ENCODE results near the gene SMU1.
"Not testable (repeated sequence)": the region's sequence is repeated elsewhere in the genome, so short reads cannot be mapped to it uniquely, and the experiment has no call there.

The SMU1 gene

DNA sequence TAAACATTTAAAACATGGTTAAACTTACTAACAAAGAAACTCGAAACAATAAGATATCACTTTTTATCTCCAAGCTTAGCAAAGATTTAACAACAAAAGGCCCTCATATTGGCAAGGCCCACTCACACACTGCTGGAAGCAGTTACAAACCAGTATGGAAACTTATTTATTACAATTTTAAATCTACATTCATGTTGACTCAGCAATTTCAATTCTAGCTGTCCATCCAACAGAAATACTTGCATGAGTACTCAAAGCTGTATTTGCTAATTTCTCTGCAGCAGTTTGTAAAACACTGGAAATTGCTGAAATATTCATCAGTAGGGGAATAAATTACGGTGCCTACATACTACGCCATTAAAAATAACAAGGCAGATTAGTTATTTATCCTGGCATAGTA lies 54.2 kb downstream of the SMU1 start:
- Histone ChIP-seq H4K20me1 (peaks cover 17 to 22% (median 18%) of the 10 kb centered on the region in 11 experiments), H3K4me1 (peaks cover 30 to 37% (median 35%) of the 10 kb centered on the region in 10 experiments), H3K9ac (0 out of 22 replicates have a peak overlapping the region, but pooled peaks of 1 of the 11 experiments have one; percentile 19), H3K36me3 (peaks cover 17 to 31% (median 22%) of the 10 kb centered on the region in 11 experiments), H3K9me3 (replicated peaks in 1 of 11) (no peaks in the 10 kb centered on the region), H3K4me2 (peak overlapping the region in 5 of 11 experiments; percentile 6 to 92 (median 81); a peak in 5 of 22 replicates), H3K4me3 (no peak overlapping the region), H3K27me3 (no peaks in the 10 kb centered on the region), H3K27ac (peak overlapping the region in 2 of 11 experiments; percentile 40 to 98; a peak in 2 of 22 replicates)
- TF ChIP-seq Cebpa-rat (IDR thresholded peaks at IDR 0.05): no peak

DNA sequence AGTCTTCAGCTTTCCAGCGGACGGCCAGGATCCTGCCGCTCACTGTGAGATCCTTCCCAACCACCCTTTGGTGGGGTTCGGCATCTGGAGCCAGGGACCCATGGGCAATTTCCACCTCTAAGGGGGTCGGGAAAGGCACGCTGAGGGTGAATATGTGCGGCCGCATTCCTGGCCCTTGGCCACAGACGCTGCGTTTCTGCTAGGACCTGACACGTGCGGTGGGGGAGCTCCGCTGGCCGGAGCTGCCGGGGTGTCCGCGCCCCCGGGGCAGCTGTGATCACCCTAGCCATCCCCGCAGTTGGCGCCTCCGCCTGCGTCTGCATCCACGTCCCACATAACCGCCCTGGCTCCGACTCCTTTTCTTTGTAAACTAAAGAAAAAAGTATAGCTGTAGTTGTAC lies 56.7 kb downstream of the SMU1 start:
- Histone ChIP-seq H3K27ac (no peak overlapping the region), H3K27me3 (no peaks in the 10 kb centered on the region), H4K20me1 (no peaks in the 10 kb centered on the region; a peak in 1 of 22 replicates), H3K4me2 (no peak overlapping the region), H3K36me3 (peaks cover 4 to 22% (median 11%) of the 10 kb centered on the region in 11 experiments; a peak in 16 of 22 replicates), H3K4me1 (peaks cover 19 to 26% (median 24%) of the 10 kb centered on the region in 10 experiments), H3K4me3 (no peak overlapping the region), H3K9ac (no peak overlapping the region), H3K9me3 (replicated peaks in 1 of 11) (no peaks in the 10 kb centered on the region)
- no peak for TF ChIP-seq Cebpa-rat (IDR thresholded peaks at IDR 0.05)

DNA sequence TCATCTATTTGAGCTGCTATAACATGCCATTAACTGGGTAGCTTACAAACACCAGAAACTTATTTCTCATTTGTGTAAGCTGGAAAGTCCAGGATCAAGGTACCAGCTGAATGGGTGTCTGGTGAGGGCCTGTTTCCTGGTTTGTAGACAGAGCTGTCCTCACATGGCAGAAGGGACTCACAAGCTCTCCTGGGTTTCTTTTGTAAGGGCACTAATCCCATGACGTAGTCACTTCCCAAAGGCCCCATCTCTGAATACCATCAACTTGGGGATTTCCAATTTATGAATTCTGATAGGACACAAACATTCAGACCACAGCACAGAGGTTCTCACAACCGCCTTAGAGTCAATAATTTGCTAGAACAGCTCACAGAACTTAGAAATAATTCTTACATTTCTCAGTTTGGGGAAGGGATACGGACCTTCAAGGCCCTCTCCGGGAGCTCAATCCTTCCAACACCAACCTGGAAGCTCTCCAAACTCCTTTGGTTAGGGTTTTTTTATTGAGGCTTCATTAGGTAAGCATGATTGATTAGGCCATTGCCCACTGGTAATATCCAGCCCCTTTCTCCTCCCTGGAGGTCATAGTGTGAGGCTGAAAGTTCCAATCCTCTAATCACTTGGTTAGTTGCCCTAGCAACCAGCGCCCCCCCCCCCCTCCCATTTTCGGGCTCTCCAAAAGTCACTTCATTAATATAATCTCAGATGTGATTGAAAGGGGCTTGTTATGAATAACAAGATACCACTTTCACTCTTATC lies 59.0 kb downstream of the SMU1 start:
- H3K9ac ChIP-seq: no peak overlapping the region
- peaks cover 0 to 22% (median 11%) of the 10 kb centered on the region in 11 experiments; a peak in 16 of 22 replicates for H3K36me3 ChIP-seq
- H3K9me3 ChIP-seq (replicated peaks in 1 of 11): no peaks in the 10 kb centered on the region
- no peak for TF ChIP-seq Cebpa-rat (IDR thresholded peaks at IDR 0.05)
- H3K4me1 ChIP-seq: peaks cover 0 to 4% (median 4%) of the 10 kb centered on the region in 10 experiments; a peak in 15 of 20 replicates
- no peaks in the 10 kb centered on the region; a peak in 1 of 22 replicates for H4K20me1 ChIP-seq
- H3K4me2 ChIP-seq: no peak overlapping the region
- no peak overlapping the region for H3K27ac ChIP-seq
- no peak overlapping the region for H3K4me3 ChIP-seq
- no peaks in the 10 kb centered on the region for H3K27me3 ChIP-seq

DNA sequence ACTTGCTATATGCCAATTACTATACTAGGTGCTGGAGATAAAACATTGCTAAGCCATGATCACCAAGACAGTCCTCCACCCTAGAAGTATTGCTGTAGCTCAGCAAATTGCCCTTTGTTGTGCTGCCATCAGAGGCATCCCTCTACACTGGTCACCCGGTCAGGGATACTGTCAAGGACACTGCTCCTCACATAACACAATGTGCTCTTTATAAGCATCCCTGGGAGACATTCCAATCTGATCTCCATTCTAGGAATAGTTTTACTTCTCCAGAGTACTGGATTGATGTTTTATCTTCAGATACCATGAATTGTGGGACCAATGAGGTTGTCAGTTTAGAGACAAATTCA lies 61.8 kb downstream of the SMU1 start:
- no peak overlapping the region for H3K4me2 ChIP-seq
- H4K20me1 ChIP-seq: no peaks in the 10 kb centered on the region; a peak in 1 of 22 replicates
- TF ChIP-seq Cebpa-rat (IDR thresholded peaks at IDR 0.05): no peak
- H3K27me3 ChIP-seq: no peaks in the 10 kb centered on the region
- H3K4me3 ChIP-seq: no peak overlapping the region
- no peaks in the 10 kb centered on the region for H3K9me3 ChIP-seq (replicated peaks in 1 of 11)
- no peaks in the 10 kb centered on the region for H3K4me1 ChIP-seq
- no peak overlapping the region for H3K27ac ChIP-seq
- H3K36me3 ChIP-seq: peaks cover 0 to 10% (median 3%) of the 10 kb centered on the region in 11 experiments; a peak in 10 of 22 replicates
- H3K9ac ChIP-seq: no peak overlapping the region

DNA sequence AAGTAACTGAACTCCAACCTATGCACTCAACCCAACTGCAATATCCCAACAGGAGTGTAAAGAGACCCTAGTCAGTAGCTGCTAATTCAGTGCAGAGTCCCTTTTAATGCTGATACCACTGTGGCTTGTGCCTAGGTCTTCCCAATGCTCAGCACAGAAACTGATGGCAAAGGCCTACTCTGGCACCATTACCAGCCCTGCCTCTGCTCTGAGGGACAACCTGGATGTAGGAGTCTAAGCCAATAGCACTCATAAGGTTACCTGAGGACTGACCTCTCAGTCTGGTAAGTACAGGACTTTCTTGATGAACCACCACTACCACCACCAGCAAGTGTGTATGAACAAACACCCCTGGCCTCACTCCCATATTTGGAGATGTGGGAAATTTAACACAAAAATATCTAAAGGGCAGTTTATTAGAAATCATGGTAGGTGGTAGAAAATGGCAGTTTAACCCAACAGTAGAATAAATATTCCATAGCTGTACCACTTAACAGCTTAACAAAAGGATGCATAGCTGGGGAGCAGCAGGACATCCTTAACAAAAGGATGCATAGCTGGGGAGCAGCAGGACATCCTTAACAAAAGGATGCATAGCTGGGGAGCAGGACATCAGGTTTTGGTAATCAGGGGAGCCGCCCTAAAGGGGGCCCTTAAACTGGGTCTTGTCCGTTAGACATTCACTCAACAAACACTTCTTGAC lies 62.4 kb downstream of the SMU1 start:
- no peak overlapping the region for H3K9ac ChIP-seq
- H4K20me1 ChIP-seq: no peaks in the 10 kb centered on the region
- no peak for TF ChIP-seq Cebpa-rat (IDR thresholded peaks at IDR 0.05)

DNA sequence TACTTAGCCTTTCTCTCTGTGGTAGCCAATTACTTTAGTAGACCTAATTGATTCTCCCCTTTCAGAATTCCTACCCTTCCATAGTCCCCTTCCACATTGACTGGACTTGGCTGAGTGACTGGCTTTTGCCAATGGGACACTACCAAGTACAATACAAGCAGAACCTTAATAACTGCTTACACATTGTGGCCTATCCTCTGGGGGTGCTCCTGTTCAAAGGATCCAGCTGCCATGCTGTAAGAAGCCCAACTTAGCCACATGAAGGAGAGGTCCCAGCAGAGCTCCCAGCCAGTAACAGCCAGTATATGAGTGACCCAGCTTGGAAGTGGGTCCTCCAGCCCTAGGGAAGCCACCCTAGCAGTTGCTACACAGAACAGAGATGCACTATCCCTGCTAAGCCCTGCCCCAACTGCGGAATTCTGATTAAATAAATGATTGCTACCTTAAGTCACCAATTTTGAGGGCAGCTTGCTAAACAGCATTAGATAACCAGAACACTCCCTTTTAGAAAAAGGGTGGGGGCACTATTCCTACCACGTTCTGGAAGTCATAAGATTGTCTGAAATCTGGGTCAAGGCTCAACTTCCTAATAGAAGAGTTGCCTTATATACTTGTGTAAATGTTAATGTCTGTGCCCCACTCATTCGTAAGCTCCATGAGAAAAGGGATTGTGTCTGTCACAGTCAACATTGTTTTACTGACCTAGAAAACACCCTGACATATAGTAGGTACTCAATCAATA lies 64.0 kb downstream of the SMU1 start:
- Histone ChIP-seq H4K20me1 (no peaks in the 10 kb centered on the region), H3K27me3 (no peaks in the 10 kb centered on the region), H3K9me3 (replicated peaks in 1 of 11) (no peaks in the 10 kb centered on the region), H3K9ac (no peak overlapping the region), H3K27ac (no peak overlapping the region), H3K4me3 (no peak overlapping the region), H3K36me3 (peaks cover 0 to 6% (median 0%) of the 10 kb centered on the region in 11 experiments; a peak in 3 of 22 replicates), H3K4me2 (no peak overlapping the region), H3K4me1 (no peaks in the 10 kb centered on the region)
- TF ChIP-seq Cebpa-rat (IDR thresholded peaks at IDR 0.05): no peak

More for the DNA sequence above, 62.4 kb downstream of the SMU1 start:
- no peaks in the 10 kb centered on the region for H3K27me3 ChIP-seq
- H3K4me2 ChIP-seq: no peak overlapping the region
- H3K4me1 ChIP-seq: no peaks in the 10 kb centered on the region
- no peaks in the 10 kb centered on the region for H3K9me3 ChIP-seq (replicated peaks in 1 of 11)
- no peak overlapping the region for H3K27ac ChIP-seq
- H3K36me3 ChIP-seq: peaks cover 0 to 6% (median 0%) of the 10 kb centered on the region in 11 experiments; a peak in 3 of 22 replicates
- no peak overlapping the region for H3K4me3 ChIP-seq

DNA sequence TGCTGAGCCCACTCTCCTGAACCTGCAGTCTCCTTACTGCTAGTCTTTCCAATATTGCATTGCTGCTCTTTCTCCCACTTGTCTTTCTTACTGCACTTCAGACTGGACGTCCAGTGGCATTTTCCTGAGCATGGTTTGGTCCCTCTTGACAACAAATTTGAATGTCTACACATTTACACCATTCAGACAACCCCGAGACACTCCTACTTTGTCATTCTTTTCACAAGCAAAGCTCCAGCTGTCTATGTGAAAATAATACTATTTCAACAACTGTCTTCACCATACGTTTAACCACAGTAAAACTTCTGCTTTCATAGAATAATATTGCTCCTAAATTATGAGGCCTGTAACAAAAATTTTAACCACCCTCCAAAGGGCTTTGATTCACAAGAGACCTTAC lies 64.6 kb downstream of the SMU1 start:
- TF ChIP-seq Cebpa-rat (IDR thresholded peaks at IDR 0.05): no peak
- Histone ChIP-seq H3K27me3 (no peaks in the 10 kb centered on the region), H3K9me3 (replicated peaks in 1 of 11) (no peaks in the 10 kb centered on the region), H3K9ac (no peak overlapping the region), H3K4me2 (no peak overlapping the region), H3K4me3 (no peak overlapping the region), H4K20me1 (no peaks in the 10 kb centered on the region), H3K36me3 (peaks cover 0 to 6% (median 0%) of the 10 kb centered on the region in 11 experiments; a peak in 3 of 22 replicates), H3K4me1 (no peaks in the 10 kb centered on the region), H3K27ac (no peak overlapping the region)

DNA sequence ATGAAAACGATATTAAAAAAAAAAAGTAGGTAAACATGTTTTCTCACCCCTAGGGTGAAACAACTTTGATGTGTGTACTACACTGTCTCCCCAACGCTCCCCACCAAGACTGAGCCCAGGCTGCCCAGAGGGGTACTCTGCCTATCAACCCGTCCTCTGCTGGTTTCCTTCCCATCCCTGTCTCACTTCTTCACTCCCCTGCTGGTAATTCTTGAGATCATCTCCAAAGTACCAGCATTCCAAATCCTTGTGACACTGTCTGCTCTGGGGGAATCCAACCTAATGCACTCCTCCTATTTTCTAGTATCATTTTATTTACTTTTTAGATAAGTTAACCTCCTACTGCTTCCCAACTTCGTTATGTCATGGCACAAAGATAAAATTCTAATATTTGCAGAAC lies 68.7 kb downstream of the SMU1 start:
- Histone ChIP-seq H3K36me3 (no peaks in the 10 kb centered on the region; a peak in 1 of 22 replicates), H3K4me3 (no peak overlapping the region), H4K20me1 (no peaks in the 10 kb centered on the region), H3K9ac (no peak overlapping the region), H3K9me3 (replicated peaks in 1 of 11) (no peaks in the 10 kb centered on the region), H3K27ac (no peak overlapping the region), H3K4me2 (no peak overlapping the region), H3K4me1 (peaks cover 0 to 7% (median 3%) of the 10 kb centered on the region in 10 experiments; a peak in 13 of 20 replicates), H3K27me3 (no peaks in the 10 kb centered on the region)
- TF ChIP-seq Cebpa-rat (IDR thresholded peaks at IDR 0.05): no peak

DNA sequence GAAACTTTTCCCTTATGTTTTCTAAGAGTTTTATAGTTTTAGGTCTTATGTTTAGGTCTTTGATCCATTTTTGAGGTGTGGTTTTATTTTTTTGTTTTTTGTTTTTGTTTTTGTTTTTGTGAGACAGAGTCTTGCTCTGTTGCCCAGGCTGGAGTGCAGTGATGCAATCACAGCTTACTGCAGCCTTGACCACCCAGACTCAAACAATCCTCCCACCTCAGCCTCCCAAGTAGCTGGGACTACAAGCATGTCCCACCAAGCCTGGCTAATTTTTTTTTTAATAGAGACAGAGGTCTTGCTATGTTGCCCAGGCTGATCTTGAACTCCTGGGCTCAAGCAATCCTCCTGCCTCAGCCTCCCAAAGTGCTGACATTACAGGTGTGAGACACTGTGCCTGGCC lies 71.1 kb downstream of the SMU1 start:
- not testable (repeated sequence) for H3K27me3 ChIP-seq; H3K4me2 ChIP-seq; H3K9me3 ChIP-seq (replicated peaks in 1 of 11); H4K20me1 ChIP-seq; H3K9ac ChIP-seq; H3K27ac ChIP-seq; H3K36me3 ChIP-seq; H3K4me3 ChIP-seq
- H3K4me1 ChIP-seq: peaks cover 13 to 23% (median 18%) of the 10 kb centered on the region in 10 experiments

DNA sequence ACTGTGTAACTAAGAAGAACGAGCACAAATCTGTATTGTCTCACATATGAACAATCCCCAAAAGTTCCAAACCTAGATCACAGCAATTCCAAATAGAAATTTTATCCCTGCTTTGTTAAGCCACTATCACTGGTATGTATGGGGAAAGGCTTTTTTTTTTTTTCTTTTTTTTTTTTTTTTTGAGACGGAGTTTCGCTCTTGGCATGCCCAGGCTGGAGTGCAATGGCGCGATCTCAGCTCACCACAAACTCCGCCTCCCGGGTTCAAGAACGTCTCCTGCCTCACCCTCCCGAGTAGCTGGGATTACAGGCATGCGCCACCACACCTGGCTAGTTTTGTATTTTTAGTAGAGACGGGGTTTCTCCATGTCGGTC lies 75.8 kb downstream of the SMU1 start:
- peaks cover 20 to 30% (median 24%) of the 10 kb centered on the region in 11 experiments for H3K36me3 ChIP-seq
- peak overlapping the region; percentile 76 to 92 (median 87) for H3K4me2 ChIP-seq
- peak overlapping the region; percentile 80 to 96 (median 86) for H3K4me3 ChIP-seq
- peak overlapping the region; percentile 83 to 92 (median 87) for H3K9ac ChIP-seq
- H3K27ac ChIP-seq: peak overlapping the region; percentile 73 to 88 (median 83)
- H4K20me1 ChIP-seq: peaks cover 0 to 38% (median 11%) of the 10 kb centered on the region in 11 experiments; a peak in 10 of 22 replicates
- peaks cover 20 to 32% (median 27%) of the 10 kb centered on the region in 10 experiments for H3K4me1 ChIP-seq
- H3K9me3 ChIP-seq (replicated peaks in 1 of 11); H3K27me3 ChIP-seq: not testable (repeated sequence)
